DMS114 treated with DMSO at 0.1 percent for 48 hours (cell line): ENCODE measurements around the gene FECH.
"Not testable (repeated sequence)": the region's sequence is repeated elsewhere in the genome, so short reads cannot be mapped to it uniquely, and the experiment has no call there.

Experiments
- DNase-seq: peaks from one replicate; lab custom pipeline; 2025; ENCODE audit not compliant: unreplicated experiment; lab: John Stamatoyannopoulos, UW

Gene FECH, protein sequence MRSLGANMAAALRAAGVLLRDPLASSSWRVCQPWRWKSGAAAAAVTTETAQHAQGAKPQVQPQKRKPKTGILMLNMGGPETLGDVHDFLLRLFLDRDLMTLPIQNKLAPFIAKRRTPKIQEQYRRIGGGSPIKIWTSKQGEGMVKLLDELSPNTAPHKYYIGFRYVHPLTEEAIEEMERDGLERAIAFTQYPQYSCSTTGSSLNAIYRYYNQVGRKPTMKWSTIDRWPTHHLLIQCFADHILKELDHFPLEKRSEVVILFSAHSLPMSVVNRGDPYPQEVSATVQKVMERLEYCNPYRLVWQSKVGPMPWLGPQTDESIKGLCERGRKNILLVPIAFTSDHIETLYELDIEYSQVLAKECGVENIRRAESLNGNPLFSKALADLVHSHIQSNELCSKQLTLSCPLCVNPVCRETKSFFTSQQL

GRCh38 chr18:57586251-57587049 is at the start of gene FECH:
FECH (minus strand) TSS chr18:57586702; CDS start chr18:57586620, 82 bp downstream.
- DNase-seq, result no peak

- no peak for DNase-seq
Observed at GRCh38 chr18:57635003-57635822, 48.7 kb upstream of the FECH start.

DNA sequence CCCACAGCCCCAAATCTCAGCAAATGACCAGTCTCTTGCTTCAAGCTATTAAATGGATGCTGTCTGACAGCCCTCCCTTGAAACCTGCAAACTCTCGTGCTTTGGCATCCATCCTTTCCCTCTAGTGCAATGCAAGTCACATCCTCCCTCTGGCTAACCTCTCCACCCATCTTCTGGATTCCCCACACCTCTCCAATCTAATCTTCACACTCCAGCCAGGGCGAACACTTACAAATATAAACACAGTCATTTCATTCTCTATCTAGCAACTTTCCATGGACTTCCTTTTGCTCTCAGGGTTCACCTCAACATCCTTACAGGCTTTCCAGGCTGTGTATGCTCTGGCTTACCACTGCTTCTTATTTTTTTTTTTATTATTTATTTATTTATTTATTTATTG is 45.2 kb upstream of the FECH start:
- no peak for DNase-seq

GRCh38 chr18:57630754-57631595 is 44.5 kb upstream of the FECH start:
- DNase-seq, result no peak

GRCh38 chr18:57630002-57630753 is 43.7 kb upstream of the FECH start:
- peak; percentile 74 for DNase-seq

DNA sequence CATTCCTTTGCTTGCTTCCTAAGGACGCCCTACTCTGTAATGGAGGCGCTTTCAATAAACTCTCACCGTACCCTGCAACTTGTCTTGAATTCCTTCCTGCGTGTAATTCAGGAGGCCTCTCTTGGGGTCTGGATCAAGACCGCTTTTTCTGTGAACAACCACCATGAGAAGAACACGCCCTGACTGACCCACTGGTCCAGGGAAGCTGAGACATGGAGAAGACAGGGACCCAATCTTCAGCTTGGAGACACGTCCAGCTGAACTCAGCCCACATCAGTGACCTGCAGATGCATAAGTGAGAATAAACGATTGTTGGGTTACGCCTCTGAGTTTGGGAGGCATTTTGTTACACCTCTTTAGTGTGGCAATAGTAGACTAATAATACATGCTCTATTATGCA is 42.9 kb upstream of the FECH start:
- no peak for DNase-seq

DNA sequence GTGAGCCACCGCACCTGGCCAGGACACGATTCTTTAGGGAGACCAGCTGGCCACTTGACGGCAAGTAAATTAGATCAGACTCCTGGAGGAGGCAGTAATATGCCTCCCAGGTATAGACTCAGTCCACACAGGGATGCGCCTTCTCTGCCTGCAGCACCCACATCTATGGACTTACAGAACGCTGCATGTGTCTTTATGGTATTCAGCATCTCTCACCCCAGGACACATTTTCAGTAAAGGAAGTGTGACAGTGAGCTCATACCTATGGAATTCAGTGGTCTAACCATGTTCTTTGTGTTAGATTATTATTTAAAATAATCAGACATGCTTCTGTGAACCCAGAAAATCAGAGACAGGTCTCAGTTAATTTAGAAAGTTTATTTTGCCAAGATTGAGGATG is 41.0 kb upstream of the FECH start:
- no peak for DNase-seq

DNA sequence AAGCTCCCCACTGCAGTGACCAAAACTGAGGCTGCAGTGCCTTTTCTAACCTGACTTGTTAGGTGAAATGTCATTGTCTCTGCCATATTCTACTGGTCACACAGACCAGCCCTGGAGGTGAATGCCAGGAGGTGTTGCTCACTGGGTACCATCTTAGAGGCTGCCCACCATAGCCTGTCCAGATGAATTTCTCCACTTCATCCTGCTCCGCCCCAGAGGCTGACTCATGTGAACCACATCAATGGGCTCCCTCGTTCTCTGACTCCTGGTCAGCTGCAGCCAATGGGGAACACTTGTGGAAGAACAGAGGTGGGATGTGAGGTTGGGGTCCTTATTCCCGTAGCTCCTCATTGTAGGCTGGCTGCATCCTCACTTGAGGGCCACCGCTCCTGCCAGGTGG is 38.5 kb upstream of the FECH start:
- DNase-seq, result no peak

- DNase-seq, result no peak
Observed at GRCh38 chr18:57621246-57621604, 34.7 kb upstream of the FECH start.

- DNase-seq, result no peak
Observed at GRCh38 chr18:57619876-57620275, 33.4 kb upstream of the FECH start.

DNA sequence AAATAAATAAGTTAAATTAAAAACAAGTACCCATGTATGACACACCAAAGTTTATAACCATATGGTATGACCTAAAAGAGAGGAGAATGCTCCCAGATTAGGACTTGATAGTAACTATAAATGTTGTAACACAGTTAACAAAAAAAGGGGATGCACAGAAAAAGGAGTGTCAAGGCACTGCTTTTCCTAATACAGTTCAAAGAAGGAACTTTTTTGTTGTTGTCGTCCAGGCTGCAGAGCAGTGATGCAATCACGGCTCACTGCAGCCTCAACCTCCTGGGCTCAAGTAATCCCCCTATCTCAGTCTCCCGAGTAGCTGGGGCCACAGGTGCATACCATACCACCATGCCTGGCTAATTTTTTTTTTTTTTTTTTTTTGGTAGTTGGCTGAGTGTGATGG is 32.4 kb upstream of the FECH start:
- DNase-seq, result no peak

DNA sequence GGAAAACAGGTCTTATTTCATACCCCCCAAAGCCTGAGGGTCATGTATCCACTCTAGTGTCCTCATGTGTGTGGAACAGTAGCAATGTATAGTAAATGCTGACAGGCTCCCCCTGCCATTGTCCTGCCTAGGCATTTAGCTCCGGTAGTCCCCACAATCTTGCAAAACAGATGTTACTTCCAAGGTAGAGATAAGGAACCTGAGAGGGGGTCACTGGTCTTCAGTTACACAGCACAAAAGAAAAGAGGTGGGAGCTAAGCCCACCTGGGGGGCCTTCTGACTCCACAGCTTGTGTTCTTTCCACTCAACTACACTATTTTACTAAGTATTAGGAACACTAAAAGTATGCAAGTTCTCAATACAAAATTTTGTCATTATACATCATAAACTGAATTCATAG is 17.4 kb upstream of the FECH start:
- no peak for DNase-seq

- DNase-seq, result no peak
Observed at GRCh38 chr18:57595347-57595746, 8.8 kb upstream of the FECH start.

- not testable (repeated sequence) for DNase-seq
Observed at GRCh38 chr18:57592716-57593115, 6.2 kb upstream of the FECH start.

DNA sequence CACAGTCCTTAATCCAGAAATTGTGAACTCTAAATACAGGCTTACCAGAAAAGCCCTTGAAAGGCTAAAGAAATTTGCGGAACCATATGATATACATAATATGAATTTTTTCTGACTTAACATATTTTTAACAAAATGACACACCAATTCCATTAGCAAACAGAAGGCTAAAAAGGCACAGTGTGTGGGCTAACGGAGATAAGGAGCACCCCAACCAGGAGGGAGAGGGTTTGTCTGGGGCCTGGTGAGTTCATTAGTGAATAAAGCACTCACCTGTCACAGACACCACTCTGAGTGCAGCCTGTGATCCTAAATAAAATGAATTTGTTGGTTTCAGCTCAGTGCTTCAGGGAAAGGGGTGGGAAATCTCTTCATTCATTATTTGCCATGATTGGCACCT is 2.7 kb upstream of the FECH start:
- no peak for DNase-seq

DNA sequence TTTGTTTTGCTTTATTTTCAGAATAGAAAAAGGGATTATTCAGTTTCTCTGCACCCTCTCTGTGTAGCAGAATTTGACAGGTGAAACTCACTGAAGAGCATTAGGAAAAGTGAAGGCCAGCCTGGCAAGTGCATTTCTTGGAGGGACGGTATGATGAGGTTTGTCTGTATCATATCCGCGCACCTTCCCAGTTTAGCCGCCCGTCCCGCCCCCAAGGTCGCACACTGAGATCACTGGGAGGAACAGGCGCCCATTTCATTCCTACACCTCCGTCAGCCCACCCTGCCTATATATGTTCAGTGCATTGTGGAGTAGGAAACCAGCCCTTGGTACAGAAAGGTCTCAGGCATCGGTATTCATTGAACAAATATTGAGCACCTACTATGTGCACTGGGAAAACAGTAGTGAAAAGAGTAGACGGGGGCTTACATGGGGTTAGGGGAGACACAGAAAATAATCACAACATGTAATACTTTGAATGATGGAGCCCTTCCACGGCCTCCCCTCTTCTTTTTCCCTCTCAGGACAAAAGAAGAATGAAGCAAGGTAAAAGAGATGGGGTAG is 678 bp upstream of the FECH start:
- DNase-seq, result no peak

DNA sequence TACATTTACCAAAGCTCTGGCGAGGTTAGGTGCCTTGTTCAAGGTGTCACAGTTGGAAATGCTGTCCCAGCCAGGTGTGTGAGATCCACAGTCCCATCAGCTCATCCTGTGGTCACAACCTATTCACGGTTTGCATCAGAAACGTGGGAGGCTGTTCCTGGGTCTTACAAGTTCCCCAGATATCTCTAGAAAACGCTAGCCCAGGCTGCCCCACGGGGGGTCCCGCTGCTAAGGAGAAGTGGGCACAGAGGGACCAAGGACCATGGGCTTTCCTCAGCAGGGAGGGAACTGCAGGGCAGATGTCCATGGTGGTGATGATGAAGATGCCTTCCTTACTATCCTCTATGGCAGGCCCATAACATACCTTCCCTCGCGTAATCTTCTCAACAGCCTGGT is 649 bp downstream of the FECH start:
- DNase-seq, result no peak

- DNase-seq, result no peak
Observed at GRCh38 chr18:57585421-57585820, 1.1 kb downstream of the FECH start.

- DNase-seq, result no peak
Observed at GRCh38 chr18:57584444-57584843, 2.1 kb downstream of the FECH start.
